Stimulated activated naive CD8-positive, alpha-beta T cell treated with anti-CD3 and anti-CD28 coated beads, Interleukin-15, amount 100 ng/mL, for 72 hours (primary cell): ENCODE data around the gene TMEM200C.
A peak's percentile ranks its signal among the peaks of the same experiment; 100 is the strongest.
"Not testable (repeated sequence)": the region's sequence is repeated elsewhere in the genome, so short reads cannot be mapped to it uniquely, and the experiment has no call there.

Experiments used
- ATAC-seq: fragments of 150-1000 bp; cut with Tn5 transposase; 2 replicates; pipeline ENCODE4 v1.10.0; 2021; ENCODE audit warnings: mild to moderate bottlenecking, moderate library complexity
- DNase-seq, 2 donors: peaks; one replicate each; pipeline ENCODE4 v3.0.0; 2021 to 2022
- H3K27ac Mint-ChIP-seq, 2 donors: one replicate each; pipeline ENCODE4 v1.8.0; 2022; ENCODE audit warnings: mild to moderate bottlenecking in 2 of 2, mixed read lengths in 2 of 2, moderate library complexity in 2 of 2
- H3K27me3 Mint-ChIP-seq: one replicate; pipeline ENCODE4 v1.8.0; 2022; ENCODE audit warnings: mixed read lengths
- H3K4me1 Mint-ChIP-seq: one replicate; pipeline ENCODE4 v1.8.0; 2022; ENCODE audit warnings: mild to moderate bottlenecking, mixed read lengths
- H3K4me3 Mint-ChIP-seq, 2 donors: one replicate each; pipeline ENCODE4 v1.8.0; 2022; ENCODE audit warnings: mild to moderate bottlenecking in 2 of 2, mixed read lengths in 2 of 2, moderate library complexity in 1 of 2
- H3K9me3 Mint-ChIP-seq, 2 donors: one replicate each; pipeline ENCODE4 v1.8.0; 2022; ENCODE audit warnings: mixed read lengths in 2 of 2

TMEM200C gene

DNA sequence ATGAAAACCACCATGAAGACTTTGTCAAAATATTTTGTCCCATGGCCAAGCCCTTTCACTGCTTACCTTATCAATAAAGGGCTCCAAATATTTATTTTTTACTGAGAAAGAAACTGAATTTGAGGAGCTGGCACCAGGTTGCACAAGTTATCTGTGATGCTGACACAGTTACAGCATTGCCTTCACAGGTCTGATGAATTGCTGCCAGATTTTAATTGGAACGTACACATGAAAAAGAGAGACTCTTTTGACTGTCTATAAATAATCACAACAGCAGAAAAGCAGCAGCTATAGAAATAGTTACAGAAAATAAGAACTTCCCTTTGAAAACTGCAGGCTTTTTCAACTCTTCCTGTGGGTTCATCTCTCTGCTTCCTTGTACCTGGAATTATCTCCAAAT lies 23.9 kb downstream of the TMEM200C start:
- no peaks in the 10 kb centered on the region for H3K4me1 Mint-ChIP-seq
- H3K27ac Mint-ChIP-seq, result no peak overlapping the region
- H3K9me3 Mint-ChIP-seq, result no peaks in the 10 kb centered on the region
- no peak overlapping the region for H3K4me3 Mint-ChIP-seq
- ATAC-seq (no peak), DNase-seq (no peak)
- peaks cover 6% of the 10 kb centered on the region for H3K27me3 Mint-ChIP-seq

DNA sequence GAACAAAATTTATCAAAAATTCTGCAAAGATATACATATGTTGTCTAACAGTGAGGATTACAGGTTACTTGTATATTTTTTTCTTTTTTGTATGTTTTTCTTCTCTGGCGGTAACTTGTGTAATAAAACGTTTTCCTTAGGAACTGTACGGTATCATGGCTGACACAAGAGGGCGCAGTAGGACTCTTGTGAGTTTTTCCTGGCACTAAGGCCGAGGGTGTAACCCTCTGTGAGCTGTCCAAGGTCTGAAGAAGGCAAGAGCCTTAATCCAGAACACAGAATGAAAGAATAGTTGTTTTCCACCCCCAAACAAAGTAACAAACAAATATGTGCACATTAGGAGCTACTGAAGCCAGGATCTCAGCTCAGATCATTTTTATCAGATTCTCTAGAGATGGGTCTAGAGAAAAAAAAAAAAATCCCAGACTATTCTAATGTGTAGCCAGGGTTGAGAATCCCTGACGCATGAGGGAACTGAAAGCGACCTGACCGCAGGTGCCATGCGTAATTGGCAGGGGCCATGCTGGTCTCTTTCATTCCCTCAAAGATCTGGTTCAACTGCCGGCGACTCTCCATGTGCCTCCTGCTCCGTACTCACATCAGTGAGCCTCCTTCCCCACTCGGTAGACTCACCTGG lies 27.0 kb downstream of the TMEM200C start:
- peaks cover 0 to under 1% of the 10 kb centered on the region in 2 donors for H3K9me3 Mint-ChIP-seq
- peak; percentile 24 to 44 for DNase-seq
- H3K27me3 Mint-ChIP-seq, result peaks cover 2% of the 10 kb centered on the region
- H3K27ac Mint-ChIP-seq, result no peak overlapping the region
- H3K4me1 Mint-ChIP-seq, result no peaks in the 10 kb centered on the region
- ATAC-seq, result peak; percentile 69
- no peak overlapping the region for H3K4me3 Mint-ChIP-seq

DNA sequence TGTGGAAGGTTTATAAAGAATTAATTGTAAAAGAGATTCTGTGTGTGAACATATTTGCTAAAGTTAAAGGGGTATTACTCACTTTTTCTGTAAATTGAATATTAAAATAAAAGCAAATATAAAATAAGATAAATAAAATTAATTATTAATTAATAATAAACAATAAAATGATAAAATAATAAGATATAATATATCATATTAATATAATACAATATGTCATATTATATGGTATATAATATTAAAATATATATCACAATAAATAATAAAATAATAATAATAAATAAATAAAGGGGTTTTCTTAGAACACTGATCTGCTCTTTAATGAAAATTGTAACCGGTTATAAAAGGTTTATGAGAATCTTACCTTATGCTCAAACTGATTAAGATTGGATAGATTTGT lies 29.8 kb downstream of the TMEM200C start:
- Mint-ChIP-seq H3K4me1 (no peaks in the 10 kb centered on the region), H3K27me3 (peaks cover 13% of the 10 kb centered on the region), H3K9me3 (peaks cover 9 to 11% of the 10 kb centered on the region in 2 donors), H3K4me3 (no peak overlapping the region), H3K27ac (no peak overlapping the region)
- no peak for ATAC-seq
- DNase-seq, result no peak

DNA sequence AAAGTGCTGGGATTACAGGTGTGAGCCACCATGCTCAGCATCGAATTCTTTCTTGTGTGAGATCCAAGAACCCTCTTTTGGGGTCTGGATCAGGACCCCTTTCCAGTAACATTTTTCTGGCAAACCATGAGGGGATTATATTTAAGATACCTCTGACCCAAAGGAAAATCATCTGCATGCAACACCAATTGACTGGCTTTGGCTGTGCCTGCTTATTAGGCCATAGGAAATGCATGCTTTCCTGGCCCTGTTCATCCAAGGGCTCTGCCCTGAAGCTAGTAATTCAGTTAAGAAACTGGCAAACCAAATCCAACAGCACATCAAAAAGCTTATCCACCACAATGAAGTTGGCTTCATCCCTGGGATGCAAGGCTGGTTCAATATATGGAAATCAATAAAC lies 33.2 kb downstream of the TMEM200C start:
- not testable (repeated sequence) for H3K27ac Mint-ChIP-seq, H3K4me1 Mint-ChIP-seq, DNase-seq, ATAC-seq, H3K4me3 Mint-ChIP-seq
- Mint-ChIP-seq H3K9me3 (peaks cover 15 to 17% of the 10 kb centered on the region in 2 donors), H3K27me3 (peaks cover 27% of the 10 kb centered on the region)

DNA sequence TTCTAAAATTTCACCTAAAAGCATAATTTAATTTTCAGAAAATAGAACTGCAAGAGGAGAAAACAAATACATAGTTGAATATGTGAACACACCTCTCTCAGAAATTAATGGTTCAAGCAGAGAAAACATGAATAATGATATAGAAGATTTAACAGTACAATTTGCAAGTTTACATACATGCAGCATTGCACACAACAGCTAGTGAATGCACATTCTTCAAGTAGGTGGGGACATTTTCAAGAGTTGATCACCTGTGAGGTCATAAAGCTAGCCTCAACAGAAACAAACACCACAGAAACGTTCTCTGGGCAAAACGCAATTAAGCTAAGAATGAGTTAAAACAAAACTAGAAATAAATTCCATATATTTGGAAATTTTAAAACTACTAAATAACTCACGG lies 38.1 kb downstream of the TMEM200C start:
- ATAC-seq, result no peak
- peaks cover 7 to 8% of the 10 kb centered on the region in 2 donors for H3K9me3 Mint-ChIP-seq

DNA sequence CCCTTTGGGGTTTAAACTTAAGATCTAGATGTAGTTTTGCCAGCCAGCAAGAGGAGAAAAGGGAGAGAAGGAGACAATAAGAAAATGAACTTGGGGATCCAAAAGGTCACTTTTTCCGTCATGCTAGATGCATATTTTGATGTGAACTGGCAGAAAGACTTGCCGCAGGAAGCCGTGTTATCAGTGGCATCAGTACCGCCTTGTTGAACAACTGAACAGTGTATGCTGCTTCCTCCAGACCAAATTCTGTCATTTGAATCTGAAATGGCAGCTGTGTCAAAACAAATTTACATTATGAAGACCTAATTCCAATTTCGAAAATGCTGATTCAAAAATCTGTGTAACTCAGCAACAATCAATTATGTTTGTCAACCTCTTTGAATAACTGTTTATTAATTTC lies 42.1 kb downstream of the TMEM200C start:
- peaks cover 48% of the 10 kb centered on the region for H3K27me3 Mint-ChIP-seq
- no peaks in the 10 kb centered on the region for H3K9me3 Mint-ChIP-seq
- ATAC-seq (no peak), DNase-seq (no peak)
- H3K27ac Mint-ChIP-seq, result no peak overlapping the region
- H3K4me1 Mint-ChIP-seq, result no peaks in the 10 kb centered on the region
- no peak overlapping the region for H3K4me3 Mint-ChIP-seq

More for the DNA sequence above, 38.1 kb downstream of the TMEM200C start:
- H3K27ac Mint-ChIP-seq, result no peak overlapping the region
- H3K4me3 Mint-ChIP-seq, result no peak overlapping the region
- H3K27me3 Mint-ChIP-seq, result peaks cover 49% of the 10 kb centered on the region
- H3K4me1 Mint-ChIP-seq, result no peaks in the 10 kb centered on the region
- DNase-seq, result no peak

DNA sequence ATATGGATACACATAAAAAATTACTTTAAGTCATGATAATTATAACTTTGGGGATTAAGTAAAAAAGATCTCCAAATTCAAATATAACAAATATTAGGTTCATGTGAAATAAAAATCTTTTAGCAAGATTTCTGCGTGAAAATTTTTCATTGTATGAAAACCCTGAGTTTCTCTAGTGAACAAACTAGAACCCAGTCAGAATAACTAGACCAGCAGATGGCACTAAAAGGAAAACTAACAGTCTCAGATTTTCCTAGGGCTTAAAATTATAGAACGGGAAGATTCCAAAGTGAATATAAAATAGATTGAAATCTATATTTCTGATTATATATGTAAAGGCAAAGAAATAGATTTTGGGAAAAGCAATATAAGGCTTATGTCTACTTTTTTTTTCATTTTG lies 43.3 kb downstream of the TMEM200C start:
- H3K9me3 Mint-ChIP-seq, result no peaks in the 10 kb centered on the region
- H3K27ac Mint-ChIP-seq, result no peak overlapping the region
- peaks cover 41% of the 10 kb centered on the region for H3K27me3 Mint-ChIP-seq
- ATAC-seq (no peak), DNase-seq (no peak)
- H3K4me1 Mint-ChIP-seq, result no peaks in the 10 kb centered on the region
- no peak overlapping the region for H3K4me3 Mint-ChIP-seq

DNA sequence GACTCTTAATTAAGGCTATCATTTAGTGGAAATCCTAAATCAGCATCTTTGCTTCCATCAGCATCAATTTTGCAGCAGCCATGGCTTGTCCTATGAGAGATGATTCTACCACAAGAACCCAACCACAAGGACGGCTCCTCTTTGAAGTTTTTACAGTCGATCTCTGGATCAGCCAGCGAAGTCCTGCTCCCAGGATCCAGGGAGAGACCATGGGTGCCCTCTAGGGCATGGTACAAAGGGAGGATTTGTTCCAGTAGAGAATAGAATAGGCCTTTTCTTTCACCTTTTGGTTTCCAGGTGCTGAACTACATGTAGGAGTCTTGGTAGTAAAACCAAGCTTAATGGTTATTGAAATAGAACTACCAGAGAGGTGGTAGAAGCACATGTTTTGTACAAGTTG lies 52.7 kb downstream of the TMEM200C start:
- no peak for DNase-seq
- Mint-ChIP-seq H3K9me3 (no peaks in the 10 kb centered on the region), H3K27me3 (peaks cover 16% of the 10 kb centered on the region), H3K27ac (no peak overlapping the region), H3K4me1 (no peaks in the 10 kb centered on the region), H3K4me3 (no peak overlapping the region)
- ATAC-seq, result no peak

DNA sequence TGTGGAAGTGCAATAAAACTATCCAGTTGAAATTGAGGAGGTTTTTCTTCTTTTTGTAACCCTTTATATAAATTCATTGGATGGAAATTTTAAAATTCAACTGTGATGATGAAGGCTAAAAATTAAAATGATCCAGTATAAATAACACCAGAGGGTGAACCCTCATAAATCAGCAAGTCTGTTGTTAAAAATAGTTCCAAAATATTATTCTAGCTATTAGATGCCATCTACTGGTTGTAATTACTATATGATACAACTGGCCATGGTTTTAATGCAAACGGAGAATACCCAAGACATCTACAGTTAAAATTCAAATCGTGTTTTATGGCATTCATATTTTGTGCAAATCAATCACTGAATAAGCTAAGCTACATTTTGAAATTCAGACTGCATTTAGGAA lies 53.8 kb downstream of the TMEM200C start:
- no peaks in the 10 kb centered on the region for H3K9me3 Mint-ChIP-seq
- H3K4me1 Mint-ChIP-seq, result no peaks in the 10 kb centered on the region
- H3K4me3 Mint-ChIP-seq, result no peak overlapping the region
- ATAC-seq (no peak), DNase-seq (no peak)
- H3K27ac Mint-ChIP-seq, result no peak overlapping the region
- peaks cover 11% of the 10 kb centered on the region for H3K27me3 Mint-ChIP-seq

DNA sequence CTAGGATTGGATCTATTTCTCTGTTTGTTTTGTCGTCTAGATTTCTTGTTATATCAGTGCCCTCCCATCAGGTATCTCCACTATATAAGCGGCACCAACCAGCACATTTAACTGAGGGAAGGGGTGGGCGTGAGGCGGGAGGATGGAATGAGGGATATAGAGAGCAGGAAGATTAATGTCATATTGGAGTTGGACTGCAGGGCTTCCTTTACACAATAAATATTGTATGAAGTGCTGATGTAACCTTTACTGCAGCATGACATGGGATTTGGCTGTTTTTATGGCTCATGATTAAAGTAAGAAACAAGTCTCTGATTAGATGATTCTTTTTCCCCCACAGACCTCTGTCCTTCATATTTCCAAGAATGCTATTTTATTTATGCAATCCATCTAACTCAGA lies 54.8 kb downstream of the TMEM200C start:
- Mint-ChIP-seq H3K27me3 (peaks cover 1% of the 10 kb centered on the region), H3K27ac (no peak overlapping the region), H3K4me1 (no peaks in the 10 kb centered on the region), H3K4me3 (no peak overlapping the region), H3K9me3 (no peaks in the 10 kb centered on the region)
- DNase-seq (no peak), ATAC-seq (no peak)

DNA sequence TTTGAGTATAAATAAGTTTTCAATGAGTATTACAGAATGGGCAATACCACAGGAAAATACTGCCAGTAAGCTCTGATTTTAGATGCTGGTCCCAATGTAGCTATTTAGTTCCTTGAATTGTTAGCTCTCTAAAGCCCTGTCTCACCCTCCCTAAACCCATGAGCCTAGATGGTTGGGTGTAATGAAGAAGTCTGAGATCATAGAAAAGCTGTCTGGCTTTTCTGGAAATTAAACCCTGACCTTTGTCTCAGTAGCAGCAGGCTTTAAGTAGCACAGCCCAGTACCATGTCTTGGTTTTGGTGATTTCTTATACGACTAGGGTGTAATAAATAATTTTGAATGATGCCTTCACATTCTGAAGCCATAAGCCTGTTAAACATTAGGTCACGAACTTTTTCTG lies 55.3 kb downstream of the TMEM200C start:
- Mint-ChIP-seq H3K4me1 (no peaks in the 10 kb centered on the region), H3K27me3 (no peaks in the 10 kb centered on the region), H3K9me3 (no peaks in the 10 kb centered on the region), H3K4me3 (no peak overlapping the region), H3K27ac (no peak overlapping the region)
- DNase-seq, result no peak
- no peak for ATAC-seq

DNA sequence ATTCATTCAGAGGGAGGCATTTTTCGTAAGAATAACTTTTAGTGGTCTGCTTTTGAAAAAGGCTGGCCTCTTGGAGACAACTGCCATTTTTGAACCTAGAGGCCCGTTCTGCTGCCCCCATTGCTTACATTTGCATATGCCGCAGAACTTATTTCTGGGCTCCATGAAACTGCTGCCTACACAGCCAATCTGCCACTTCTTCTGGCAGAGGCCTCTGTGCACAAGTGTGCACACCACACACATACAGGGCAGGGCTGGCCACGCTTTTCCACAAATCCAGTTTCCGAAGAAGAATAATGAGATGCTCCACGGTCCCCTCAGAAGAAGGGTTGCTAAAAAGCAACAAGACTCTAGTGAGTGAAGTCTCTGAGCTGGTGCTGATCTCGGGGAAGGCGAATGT lies 56.2 kb downstream of the TMEM200C start:
- no peak for ATAC-seq
- no peak overlapping the region for H3K27ac Mint-ChIP-seq
- no peaks in the 10 kb centered on the region for H3K9me3 Mint-ChIP-seq
- H3K4me1 Mint-ChIP-seq, result no peaks in the 10 kb centered on the region
- DNase-seq, result no peak
- H3K27me3 Mint-ChIP-seq, result no peaks in the 10 kb centered on the region
- no peak overlapping the region for H3K4me3 Mint-ChIP-seq
